Measurements from ENCODE around the gene MRPL40.

- no peak for TF ChIP-seq CTCF (IDR thresholded peaks at IDR 0.05; ENCODE audit: insufficient read depth, low read length, poor library complexity, severe bottlenecking)
- no peak for TF ChIP-seq EZH2phosphoT487 (conservative IDR thresholded peaks at IDR 0.05; ENCODE audit: low read length)
Measured at GRCh38 chr22:19411690-19412045, 20.7 kb upstream of the MRPL40 start.
